ENCODE results near the gene LDHD.
"Not testable (repeated sequence)": the region's sequence is repeated elsewhere in the genome, so short reads cannot be mapped to it uniquely, and the experiment has no call there.

The LDHD gene

DNA sequence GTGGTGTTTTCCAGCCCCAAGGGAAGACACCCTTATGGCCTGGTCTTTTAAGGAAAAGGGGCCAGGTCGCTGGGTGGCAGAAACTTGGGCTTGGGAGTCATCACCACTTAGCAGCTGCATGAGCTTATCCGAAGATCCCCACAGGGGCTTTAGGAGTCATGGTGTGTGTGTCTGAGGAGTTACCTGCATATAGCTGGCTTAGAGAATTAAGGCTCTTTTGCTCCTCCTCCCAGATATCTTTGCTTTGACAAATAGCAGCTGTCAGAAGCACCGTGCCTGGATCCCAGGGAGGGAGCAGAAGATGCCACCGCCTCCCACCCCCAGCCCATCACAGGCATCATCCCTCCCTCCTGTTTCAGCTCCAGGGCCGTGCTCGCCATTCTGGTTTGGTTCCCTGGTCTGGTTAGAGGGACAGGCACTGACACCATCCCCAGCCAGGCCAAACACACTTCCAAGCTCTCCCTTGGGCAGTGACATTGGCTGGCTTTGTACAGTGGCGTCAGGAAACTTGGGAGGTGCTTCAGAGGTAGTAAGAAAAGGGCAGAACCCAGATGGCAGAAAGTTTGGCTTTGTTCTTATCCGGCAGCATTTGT lies 17.4 kb downstream of the LDHD start:
- DNase-seq: no peak

DNA sequence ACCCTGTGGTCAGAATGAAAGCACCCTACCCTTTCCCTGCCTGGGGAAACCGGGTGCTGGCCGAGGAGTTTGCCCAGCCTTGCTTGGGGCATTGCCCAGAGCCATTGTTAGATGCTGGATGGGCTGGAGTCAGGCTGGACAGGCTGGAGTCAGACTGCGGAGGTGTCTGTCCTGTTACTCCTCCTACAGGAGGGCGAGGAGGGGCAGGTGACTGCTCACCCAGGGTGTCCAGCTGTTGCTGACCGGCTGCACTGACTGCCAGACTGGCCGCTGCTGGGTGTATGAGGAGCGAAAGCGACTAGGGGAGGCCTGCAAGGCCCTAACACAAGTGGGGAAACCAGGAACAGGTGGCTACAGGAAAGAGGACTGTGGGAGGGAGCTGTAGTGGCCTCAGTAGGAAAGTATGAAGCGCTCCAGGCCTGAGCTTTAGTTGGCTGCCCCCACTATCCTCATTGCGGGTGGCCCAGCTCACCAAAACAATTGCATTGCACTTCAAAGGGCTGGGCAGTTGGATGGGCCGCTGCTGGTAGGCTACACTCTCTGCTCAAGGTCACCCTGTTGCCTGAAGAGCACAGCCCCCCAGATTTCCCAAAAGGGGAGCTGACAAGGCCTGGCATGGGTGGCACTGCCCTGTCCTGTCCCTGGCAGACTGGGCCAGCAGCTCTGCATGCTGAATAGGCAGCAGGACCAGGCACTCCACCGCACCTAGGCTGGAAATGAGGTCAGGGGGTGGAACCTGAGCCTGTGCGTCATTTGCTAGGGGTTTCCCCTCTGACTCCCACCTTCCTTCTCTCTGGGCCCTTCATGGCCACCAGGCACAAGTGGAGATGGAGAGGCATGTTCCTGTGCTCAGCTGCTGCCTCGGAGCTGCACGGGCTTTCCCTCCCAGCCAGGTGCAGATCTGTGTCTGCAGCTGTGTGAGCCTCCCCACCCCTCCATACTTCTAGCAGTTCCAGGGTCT lies 18.4 kb downstream of the LDHD start:
- peak; percentile 78 for DNase-seq

DNA sequence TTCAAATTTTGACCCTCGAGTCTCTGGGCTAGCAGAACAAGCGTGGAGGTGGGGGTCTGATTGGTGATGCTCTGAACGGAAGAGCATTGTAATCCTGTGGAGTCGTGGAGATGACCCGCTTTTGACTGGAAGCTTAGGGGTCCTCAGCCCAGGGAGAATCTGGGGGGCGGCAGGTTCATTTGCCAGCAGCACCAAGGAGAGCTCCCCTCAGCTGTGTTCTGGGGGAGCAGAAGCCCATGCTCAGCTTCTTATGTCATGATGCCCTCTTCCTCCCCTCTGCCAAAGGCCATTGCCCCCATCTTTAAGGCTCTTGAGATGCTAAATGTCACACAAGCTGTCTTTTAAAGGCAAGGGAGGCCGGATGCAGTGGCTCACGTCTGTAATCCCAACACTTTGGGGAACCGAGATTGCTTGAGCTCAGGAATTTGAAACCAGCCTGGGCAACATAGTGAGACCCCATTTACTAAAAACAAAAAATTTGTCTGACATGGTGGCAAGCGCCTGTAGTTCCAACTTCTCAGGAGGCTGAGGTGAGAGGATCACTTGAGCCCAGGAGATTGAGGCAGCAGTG lies 19.3 kb downstream of the LDHD start:
- DNase-seq: no peak

DNA sequence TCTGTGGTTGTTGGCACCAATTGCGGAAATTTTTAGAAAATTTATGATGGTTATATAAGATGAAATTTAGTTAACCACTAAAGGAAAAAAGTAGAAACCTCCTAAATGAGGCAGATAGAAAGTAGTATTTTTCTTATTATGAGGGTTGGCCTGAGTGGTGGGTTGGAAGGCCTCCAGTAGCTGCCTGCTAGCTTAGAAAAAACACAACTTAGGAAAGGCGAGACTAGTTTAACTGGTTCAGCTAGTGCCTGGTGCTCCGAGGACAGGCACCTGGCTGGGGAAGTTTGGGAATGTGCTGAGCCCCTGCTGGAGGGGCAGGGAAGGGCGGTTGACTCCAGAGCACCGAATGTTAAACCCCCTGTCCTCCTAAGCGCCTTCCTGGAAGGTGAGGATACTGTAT lies 19.9 kb downstream of the LDHD start:
- no peak for DNase-seq

DNA sequence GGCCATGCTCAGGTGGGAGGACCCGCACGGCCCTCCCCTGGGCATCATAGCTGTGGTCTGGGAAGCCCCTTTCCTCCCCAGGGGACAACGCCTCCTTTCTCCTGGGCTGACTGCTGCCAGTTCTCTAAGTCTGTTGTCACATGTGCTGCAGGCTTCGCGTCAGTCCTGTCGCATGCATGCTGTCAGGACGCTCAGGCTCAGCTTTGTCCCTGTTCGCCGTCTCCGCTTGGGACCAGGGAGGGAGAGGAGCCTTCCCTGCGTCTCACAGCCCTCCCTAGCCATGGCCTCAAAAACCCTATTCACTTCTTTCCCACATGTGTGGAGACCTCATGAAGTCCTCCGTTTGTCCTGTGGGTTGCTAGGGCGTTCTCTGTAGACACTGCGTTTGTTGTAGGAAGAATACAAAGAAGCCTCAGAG lies 21.4 kb downstream of the LDHD start:
- DNase-seq: no peak

DNA sequence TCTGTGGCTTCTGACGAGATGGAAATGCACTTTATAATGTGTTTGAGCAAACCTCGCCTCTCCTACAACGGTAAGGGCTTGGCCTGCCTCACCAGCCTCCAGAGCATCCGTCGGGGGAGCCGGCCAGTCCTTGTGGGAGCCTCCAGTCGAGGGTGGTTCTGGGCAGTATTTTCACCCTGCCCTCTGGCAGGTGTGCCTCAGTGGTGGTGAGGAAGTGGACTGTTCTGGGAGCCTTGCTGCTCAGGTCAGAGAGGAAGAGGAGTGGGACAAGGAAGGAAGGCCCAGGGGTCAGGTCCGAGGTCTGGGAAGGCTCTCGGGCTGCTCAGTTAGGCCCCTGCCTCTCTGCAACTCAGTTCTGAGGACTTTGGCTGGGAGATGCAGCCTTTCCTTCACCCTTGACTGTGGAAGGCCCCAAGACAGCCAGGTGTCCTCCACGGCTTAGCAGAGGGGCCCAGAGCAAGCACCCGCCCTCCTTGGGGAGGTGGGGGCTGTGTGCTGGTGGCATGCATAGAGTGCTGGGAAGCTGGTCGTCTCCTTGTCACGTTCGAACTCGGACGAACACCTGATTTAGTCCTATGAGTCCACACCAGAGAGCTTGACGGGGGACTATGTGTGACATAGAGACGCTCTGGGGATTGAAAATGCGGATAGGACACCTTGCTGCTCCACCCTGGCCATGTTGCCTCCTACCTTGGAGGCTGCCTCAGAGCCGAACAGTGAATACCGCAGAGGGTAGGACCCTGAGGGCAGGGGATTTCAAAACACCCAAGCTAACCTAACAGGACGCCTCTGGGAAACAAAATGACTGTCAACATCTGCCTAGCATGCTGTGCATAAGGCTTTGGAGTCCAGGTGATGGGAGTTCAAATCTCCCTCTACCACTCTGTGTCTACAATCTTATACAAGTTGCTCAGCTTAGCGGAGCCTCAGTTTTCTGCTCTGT lies 22.7 kb downstream of the LDHD start:
- no peak for DNase-seq

DNA sequence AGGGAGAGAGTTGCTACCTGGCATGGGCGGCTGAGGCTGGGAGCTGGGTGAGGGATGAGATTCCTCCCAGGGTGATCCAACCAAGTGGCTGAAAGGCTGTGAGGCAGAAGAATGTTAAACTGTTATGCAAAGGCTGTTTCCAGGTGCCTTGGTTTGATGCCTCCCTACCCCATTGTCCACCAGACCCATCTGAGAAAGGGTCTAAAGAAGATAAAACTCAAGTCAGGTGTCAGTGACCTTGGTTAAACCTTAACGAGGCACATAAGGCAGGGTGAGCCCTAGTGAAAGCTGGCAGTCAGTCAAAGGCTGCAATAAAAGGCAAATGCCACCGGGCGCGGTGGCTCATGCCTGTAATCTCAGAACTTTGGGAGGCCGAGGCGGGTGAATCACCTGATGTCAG lies 23.8 kb downstream of the LDHD start:
- DNase-seq: no peak

DNA sequence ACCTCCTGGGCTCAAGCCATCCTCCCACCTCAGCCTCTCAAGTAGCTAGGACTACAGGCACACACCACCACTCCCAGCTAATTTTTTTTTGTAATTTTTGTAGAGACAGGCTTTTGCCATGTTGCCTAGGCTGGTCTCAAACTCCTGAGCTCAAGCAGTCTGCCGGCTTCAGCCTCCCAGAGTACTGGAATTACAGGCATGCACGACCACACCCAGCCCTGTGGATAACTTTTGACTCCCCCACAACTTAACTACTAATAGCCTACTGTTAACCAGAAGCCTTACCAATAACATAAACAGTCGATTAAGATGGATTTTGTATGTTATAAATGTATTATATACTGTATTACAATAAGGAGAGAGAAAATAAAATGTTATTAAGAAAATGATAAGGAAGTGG lies 25.0 kb downstream of the LDHD start:
- DNase-seq: not testable (repeated sequence)

DNA sequence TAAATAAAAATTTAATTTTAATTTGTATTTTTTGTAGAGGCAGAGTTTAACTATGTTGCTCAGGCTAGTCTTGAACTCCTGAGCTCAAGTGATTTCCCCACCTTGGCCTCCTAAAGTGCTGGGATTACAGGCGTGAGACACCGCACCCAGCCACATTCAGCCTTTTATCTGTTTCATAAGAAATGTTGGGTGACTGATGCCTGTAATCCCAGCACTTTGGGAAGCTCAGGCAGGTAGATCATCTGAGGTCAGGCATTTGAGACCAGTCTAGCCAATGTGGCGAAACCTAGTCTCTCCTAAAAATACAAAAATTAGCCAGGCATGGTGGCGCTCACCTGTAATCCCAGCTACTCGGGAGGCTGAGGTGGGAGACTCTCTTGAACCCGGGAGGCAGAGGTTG lies 25.7 kb downstream of the LDHD start:
- DNase-seq: not testable (repeated sequence)

DNA sequence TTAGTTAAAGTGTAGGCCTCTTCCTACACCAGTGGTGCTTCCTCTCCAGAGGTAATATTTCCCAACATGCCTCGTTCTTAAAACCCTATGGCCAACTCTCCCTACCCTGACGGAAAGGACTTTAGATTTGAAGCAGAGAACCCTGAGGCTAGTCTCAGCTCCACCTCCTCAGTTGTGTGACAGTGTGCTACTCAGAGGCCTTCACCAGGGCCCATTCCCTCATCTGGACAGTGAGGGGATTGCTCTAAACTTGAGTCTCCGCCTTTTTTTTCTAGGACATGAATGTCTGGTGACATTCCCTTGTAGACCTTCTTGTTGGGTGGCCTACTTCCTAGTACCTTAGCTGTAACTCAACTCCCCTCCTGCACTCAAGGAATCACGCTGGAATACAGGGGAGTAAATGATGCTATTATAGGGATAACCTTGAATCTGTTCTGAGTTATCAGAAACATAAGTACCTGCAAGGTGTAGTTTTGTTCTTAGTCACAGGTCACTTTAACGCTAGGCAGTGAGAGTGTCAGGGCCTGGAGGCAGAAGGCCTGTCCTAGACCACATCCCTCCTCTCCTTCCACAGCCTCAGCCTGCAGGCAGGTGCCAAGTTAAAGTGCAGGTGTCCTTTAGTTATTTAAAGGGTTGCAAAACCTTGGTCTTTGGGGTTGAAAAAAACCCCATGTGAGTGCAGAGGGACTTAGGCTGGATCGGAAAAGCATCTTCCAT lies 26.9 kb downstream of the LDHD start:
- DNase-seq: no peak

DNA sequence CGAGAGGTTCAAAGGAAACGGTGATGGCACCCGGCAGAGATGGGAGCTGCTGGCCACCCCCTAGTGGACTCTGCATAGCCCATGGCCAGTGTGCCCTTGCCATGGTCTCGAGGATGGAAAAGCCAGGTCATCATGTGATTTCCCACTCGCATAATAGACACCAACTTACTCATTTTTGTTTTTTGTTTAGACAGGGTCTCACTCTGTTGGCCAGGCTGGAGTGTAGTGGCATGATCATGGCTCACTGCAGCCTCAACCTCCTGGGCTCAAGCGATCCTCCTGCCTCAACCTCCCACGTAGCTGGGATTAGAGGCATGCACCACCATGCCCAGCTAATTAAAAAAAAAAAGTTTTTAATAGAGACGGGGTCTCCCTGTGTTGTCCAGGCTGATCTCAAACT lies 27.6 kb downstream of the LDHD start:
- DNase-seq: no peak

DNA sequence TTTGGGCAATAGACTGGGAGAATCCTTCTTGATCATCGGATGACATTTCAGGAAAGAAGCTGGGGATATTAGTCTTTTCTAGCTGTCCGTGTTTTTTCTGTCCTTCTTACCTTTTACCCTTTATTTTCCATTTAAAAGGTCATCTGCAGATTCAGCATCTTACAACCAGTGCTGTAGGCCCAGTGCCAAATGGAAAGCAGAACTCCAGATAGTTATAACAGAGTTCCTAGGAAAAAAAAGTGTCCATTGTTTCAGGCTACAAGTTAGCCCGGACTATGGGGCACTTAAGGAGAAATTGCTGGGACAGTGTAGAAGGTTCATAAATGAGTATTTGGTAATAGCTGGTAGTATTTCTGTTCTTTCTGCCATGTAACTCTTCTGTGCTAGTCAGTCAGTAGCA lies 28.4 kb downstream of the LDHD start:
- DNase-seq: no peak

DNA sequence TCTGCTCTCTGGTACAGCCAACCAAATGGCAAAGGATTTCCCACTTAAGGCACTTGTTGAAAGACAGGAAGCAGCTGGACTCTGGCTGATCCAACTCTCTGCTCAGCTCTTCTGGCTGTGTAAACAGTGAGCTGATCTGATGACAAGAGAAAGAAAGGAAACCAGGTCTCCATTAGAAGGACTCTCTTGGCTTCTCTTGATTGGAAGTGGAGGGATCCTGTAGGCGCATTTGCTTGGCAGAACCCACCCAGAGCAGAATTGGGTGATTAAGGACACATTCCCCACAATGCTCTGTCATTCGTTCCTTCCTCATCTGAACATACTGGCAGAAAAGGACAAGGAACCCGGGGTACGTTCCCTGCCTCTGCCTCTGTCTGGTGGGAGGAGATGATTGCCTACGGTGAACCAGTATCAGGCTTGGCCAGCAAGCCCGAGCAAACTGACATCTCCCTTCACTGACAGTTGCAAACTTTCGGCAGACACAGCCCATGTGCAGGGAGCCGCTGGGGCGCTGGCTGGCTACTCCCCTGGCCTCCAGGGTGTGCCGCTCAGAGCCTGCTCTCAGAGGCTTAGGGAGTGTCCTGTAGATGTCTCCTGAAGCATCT lies 29.1 kb downstream of the LDHD start:
- no peak for DNase-seq

DNA sequence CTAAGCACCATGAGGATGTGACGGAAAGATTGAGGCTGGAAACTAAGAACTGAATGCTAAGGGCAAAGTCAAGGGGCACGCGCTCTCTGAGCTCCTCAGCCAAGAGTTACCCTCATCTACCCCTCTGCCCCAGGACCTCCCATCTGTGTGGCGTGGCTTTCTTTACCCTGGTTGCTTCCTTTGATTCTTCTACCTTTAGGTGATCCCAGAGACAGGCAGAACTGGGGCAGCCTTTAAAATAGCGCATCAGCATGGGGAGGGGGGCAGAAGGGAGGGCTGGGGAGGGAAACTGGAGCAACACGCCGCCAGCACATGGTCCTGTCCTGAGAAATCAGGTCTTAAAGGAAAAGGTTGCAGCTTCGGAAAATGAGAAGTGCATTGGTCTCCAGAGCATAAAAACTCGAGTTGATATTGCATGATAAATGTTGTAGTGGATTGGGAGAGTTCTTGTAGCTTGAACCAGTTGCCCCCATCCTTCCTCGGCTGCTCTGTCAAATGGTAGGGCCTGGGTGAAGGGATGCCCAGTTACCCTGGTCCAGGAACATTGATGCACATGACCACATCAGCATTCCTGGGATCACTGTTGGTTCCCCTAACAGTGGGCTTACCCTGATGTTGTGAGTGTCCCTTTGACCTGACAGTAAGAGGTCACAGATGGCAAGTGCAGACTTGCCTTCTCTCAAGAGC lies 29.7 kb downstream of the LDHD start:
- no peak for DNase-seq

DNA sequence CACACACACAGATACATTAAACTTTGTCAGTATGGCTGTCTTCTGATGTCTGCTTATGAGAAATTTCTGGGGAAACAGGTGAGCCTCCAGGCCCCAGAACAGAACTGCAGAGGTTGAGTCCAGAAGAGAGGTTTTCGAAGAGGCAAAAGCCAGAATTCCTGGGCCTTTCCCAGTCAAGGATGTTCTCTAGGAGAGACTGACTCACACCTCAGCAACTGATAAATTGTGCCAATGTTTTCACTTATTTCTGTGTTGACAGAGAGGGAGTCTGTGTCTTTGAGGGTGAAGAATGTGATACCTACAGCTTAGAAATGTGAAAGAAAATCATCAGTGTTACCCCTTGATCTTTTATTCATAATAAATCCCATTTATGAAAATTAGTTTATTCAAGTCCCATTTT lies 30.3 kb downstream of the LDHD start:
- DNase-seq: no peak

DNA sequence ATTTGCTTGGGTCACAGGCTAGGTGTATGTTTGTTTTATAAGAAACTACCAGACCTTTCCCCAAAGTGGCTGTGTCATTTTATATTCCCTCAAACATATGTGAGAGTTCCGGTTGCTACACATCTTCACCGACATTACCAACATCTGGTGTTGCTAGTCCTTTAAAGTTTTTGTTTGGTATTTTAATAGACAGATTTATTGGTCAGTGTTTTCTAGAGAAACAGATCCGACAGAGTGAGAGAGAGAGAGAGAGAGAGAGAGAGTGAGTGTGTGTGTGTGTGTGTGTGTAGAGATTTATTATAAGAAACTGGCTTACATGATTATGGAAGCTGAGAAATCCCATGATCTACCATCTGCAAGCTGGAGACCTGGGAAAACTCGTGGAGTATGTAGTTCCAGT lies 31.0 kb downstream of the LDHD start:
- no peak for DNase-seq

DNA sequence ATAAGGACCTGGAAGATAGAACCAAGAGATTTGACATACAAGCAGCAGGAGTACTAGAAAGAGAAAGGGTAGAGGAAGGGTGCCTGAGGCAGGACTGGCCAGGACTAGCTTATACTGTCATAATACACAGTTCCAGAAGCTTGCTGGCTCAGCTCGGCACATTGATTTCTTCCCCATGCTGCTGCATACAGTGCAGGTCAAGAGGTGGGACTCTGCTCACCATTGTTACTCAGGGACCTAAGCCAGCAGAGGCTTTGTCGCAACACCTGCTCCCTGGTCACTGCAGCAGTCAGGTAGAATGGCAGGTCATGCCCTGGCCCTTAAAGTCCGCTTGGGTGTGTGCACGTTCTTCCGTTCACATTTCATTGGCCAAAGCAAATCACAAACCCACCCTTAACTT lies 32.8 kb downstream of the LDHD start:
- no peak for DNase-seq

DNA sequence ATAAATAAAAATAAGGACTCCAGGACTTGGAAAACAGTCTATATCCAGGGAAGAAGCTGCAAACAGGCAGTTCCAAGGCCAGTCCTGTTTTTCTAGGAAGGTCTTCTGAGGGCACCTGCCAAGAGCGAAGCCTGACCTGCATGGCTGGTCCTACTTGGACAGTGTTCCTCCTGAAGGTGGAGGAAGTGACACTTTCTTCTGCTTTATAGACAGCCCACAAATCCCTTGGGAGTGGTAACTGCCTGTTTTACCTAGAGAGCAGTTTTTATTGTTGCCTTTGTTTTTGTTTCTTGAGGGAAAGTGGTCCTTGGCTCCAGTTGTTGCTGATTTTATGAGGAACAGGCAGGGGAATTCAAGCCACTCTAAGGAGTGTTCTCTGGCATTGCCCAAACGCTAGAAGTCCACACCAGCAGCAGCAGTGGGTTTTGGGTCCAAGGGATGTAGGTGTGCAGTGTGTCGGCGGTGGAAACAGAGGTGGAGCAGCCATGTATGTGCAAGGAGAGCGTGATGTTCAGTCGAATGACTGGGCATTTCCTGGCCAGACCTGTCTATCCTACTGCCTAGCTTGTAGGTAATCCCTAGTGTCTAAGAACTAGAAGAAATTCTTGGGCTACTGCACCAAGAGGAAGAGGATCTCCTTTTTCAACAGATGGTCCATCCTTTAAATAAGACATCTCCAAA lies 35.3 kb downstream of the LDHD start:
- no peak for DNase-seq

DNA sequence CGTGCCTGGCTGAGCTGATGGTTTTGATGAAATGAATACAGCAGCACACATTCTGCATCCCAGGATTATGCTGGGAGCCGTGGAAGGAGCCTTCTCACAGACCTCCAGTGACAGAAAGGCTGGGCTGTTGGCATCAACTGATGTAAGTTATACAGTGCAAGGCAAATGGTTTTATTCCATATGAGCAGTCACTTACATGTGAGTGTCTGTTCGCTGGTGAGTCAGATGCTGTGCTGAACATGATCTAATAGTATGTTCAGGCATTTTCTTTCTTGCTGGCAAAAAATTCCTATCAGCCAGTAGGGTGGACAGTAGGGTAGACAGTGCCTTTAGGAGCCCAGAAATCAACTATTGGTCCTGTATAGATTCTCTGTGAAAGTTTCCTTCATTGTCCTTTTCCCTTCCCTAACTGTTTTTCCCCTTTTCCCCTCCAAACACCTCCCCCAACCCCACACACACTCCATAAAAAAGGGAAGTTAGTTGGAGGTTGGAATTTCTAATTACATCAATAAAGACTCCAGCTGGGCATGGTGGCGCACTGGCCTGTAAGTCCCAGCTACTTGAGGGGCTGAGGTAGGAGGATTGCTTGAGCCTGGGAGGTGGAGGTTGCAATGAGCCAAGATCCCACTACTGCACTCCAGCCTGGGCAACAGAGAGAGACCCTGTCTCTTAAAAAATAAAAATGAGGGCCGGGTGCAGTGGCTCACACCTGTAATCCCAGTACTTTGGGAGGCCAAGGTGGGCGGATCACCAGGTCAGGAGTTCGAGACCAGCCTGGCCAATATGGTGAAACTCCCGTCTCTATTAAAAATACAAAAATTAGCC lies 36.2 kb downstream of the LDHD start:
- DNase-seq: no peak
